Jurkat, Clone E6-1 (cell line): ENCODE results near the gene CD200R1L.

Experiments
- DNase-seq: peaks from one replicate; pipeline ENCODE4 v3.0.0-alpha.2; 2011; ENCODE audit warnings: low read depth, low spot score
- H3K4me3 ChIP-seq: 2 replicates; pipeline ENCODE4 v1.5.1; 2011; ENCODE audit warnings: mild to moderate bottlenecking, low read length, control low read depth, moderate library complexity

The CD200R1L gene

GRCh38 chr3:112799946-112800345 lies 46.7 kb downstream of the CD200R1L start:
- no peak for DNase-seq
- no peak overlapping the region for H3K4me3 ChIP-seq

- no peak for DNase-seq
- H3K4me3 ChIP-seq: no peak overlapping the region
Observed at GRCh38 chr3:112794622-112795172, 52.0 kb downstream of the CD200R1L start.

GRCh38 chr3:112793326-112794081 lies 53.2 kb downstream of the CD200R1L start:
- no peak for DNase-seq
- H3K4me3 ChIP-seq: no peak overlapping the region

- DNase-seq: no peak
- H3K4me3 ChIP-seq: no peak overlapping the region
Observed at GRCh38 chr3:112791736-112792135, 54.9 kb downstream of the CD200R1L start.

- no peak for DNase-seq
- no peak overlapping the region for H3K4me3 ChIP-seq
Observed at GRCh38 chr3:112789787-112790186, 56.9 kb downstream of the CD200R1L start.

GRCh38 chr3:112786881-112787579 lies 59.6 kb downstream of the CD200R1L start:
- H3K4me3 ChIP-seq: no peak overlapping the region
- DNase-seq: no peak

- no peak overlapping the region for H3K4me3 ChIP-seq
- no peak for DNase-seq
Observed at GRCh38 chr3:112786002-112786590, 60.6 kb downstream of the CD200R1L start.

GRCh38 chr3:112785321-112786001 lies 61.2 kb downstream of the CD200R1L start:
- no peak for DNase-seq
- H3K4me3 ChIP-seq: no peak overlapping the region

GRCh38 chr3:112782491-112782890 lies 64.2 kb downstream of the CD200R1L start:
- H3K4me3 ChIP-seq: no peak overlapping the region
- DNase-seq: no peak

GRCh38 chr3:112781599-112781998 lies 65.1 kb downstream of the CD200R1L start:
- no peak overlapping the region for H3K4me3 ChIP-seq
- DNase-seq: no peak

- DNase-seq: no peak
- no peak overlapping the region for H3K4me3 ChIP-seq
Observed at GRCh38 chr3:112779558-112780480, 66.8 kb downstream of the CD200R1L start.

- H3K4me3 ChIP-seq: no peak overlapping the region
- no peak for DNase-seq
Observed at GRCh38 chr3:112779011-112779410, 67.7 kb downstream of the CD200R1L start.

GRCh38 chr3:112778353-112778948 lies 68.2 kb downstream of the CD200R1L start:
- DNase-seq: no peak
- H3K4me3 ChIP-seq: no peak overlapping the region

GRCh38 chr3:112777811-112778210 lies 68.9 kb downstream of the CD200R1L start:
- no peak for DNase-seq

GRCh38 chr3:112776836-112777235 lies 69.8 kb downstream of the CD200R1L start:
- no peak overlapping the region for H3K4me3 ChIP-seq
- no peak for DNase-seq

More at GRCh38 chr3:112777811-112778210, 68.9 kb downstream of the CD200R1L start:
- H3K4me3 ChIP-seq: no peak overlapping the region

- H3K4me3 ChIP-seq: no peak overlapping the region
- no peak for DNase-seq
Observed at GRCh38 chr3:112776000-112776399, 70.7 kb downstream of the CD200R1L start.

GRCh38 chr3:112775011-112775742 lies 71.5 kb downstream of the CD200R1L start:
- no peak for DNase-seq
- no peak overlapping the region for H3K4me3 ChIP-seq
